ENCODE data around the gene CHD6.

DNA sequence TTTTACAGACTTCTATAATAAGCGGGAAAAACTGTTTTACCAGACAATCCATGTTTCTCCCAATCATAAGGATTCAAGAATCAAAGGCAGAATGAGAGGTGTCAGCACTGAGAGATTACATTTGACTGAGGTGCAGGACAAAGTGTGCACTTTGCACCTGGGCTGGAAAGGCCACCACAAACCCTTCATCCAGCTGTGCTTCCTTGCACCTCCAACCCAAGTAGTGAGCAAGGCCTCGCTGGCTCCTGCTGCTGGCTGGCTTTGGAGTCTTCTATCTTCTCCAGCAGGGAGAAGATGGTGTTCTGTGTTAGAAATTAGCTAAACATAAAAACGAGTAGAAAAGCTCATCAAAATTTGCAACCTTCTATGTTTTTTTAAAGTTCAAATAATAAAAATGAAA lies 77.7 kb downstream of the CHD6 start:
- TF ChIP-seq ISL1 (CRISPR knock-in tag; IDR thresholded peaks at IDR 0.05) (no peak), TSHZ2 (CRISPR knock-in tag; IDR thresholded peaks at IDR 0.05) (no peak), ZFP30 (CRISPR knock-in tag; IDR thresholded peaks at IDR 0.05) (no peak)
